A549 (cell line): ENCODE measurements around the gene GLIPR1L2.

Source experiments
- BHLHE40 ChIP-seq: IDR thresholded peaks from 2 replicates; pipeline ENCODE4 v1.6.1; 2012; ENCODE audit warnings: low read depth, low read length, inconsistent platforms
- CTCF ChIP-seq: fragments of >200 bp; sonication (Bioruptor Twin); formaldehyde crosslinking; IDR thresholded peaks from 3 replicates; pipeline ENCODE4 v1.5.1; 2016
- EP300 ChIP-seq, 2 experiments: fragments of >200 bp; sonication (Bioruptor Twin); formaldehyde crosslinking; IDR thresholded peaks; 2 replicates in 1 of 2; 3 replicates in 1 of 2; pipeline ENCODE4 v1.6.1; 2016 to 2017
- ESRRA ChIP-seq: fragments of 150-350 bp; IDR thresholded peaks from 2 replicates; pipeline ENCODE4 v1.6.1; 2014; ENCODE audit warnings: mild to moderate bottlenecking, low read length, borderline replicate concordance
- JUN ChIP-seq, 2 experiments: fragments of >200 bp; sonication (Bioruptor Twin); formaldehyde crosslinking; IDR thresholded peaks; 2 replicates in 1 of 2; 3 replicates in 1 of 2; pipeline ENCODE4 v1.6.1; 2016 to 2017
- MYC ChIP-seq: IDR thresholded peaks from 2 replicates; pipeline ENCODE4 v1.6.1; 2012; ENCODE audit warnings: mild to moderate bottlenecking, inconsistent platforms, low read length, improper control_type of control experiment, borderline replicate concordance
- PBX3 ChIP-seq: IDR thresholded peaks from 2 replicates; pipeline ENCODE4 v1.6.1; 2012
- POLR2A ChIP-seq: IDR thresholded peaks from 2 replicates; pipeline ENCODE4 v1.6.1; 2012; ENCODE audit warnings: mild to moderate bottlenecking, low read length
- REST ChIP-seq: fragments of 200-600 bp; sonication (generic); IDR thresholded peaks from 2 replicates; pipeline ENCODE4 v1.6.1; 2016; ENCODE audit warnings: antibody characterized with exemption, mild to moderate bottlenecking, moderate library complexity
- TF ChIP-seq, protein P1 (sequence below): IDR thresholded peaks from 2 replicates; pipeline ENCODE4 v1.6.1; 2012

GRCh38 chr12:75428767-75429166 lies 37.9 kb downstream of the GLIPR1L2 start:
- no peak for TF ChIP-seq CTCF
- TF ChIP-seq POLR2A: no peak
- no peak for TF ChIP-seq EP300 (IDR thresholded peaks at IDR 0.05)
- TF ChIP-seq ESRRA: no peak
- no peak for TF ChIP-seq JUN (IDR thresholded peaks at IDR 0.05)
- TF ChIP-seq, protein P1, sequence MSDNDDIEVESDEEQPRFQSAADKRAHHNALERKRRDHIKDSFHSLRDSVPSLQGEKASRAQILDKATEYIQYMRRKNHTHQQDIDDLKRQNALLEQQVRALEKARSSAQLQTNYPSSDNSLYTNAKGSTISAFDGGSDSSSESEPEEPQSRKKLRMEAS: no peak
- no peak for TF ChIP-seq BHLHE40
- TF ChIP-seq MYC: no peak
- TF ChIP-seq PBX3: no peak
- no peak for TF ChIP-seq REST
